HL-60 (cell line): Measurements from ENCODE around the gene CPSF4.

Source experiments
- DNase-seq, 2 experiments: peaks; one replicate each; pipeline ENCODE4 v3.0.0-alpha.2; 2010 to 2020; ENCODE audit warnings: low read depth in 1 of 2, low spot score in 1 of 2
- H3K27ac ChIP-seq: fragments of 250-450 bp; sonication (Bioruptor Pico); replicated peaks from 2 replicates; pipeline ENCODE4 v1.5.1; 2020; ENCODE audit warnings: mild to moderate bottlenecking, moderate library complexity
- H3K27me3 ChIP-seq: fragments of 250-450 bp; sonication (Bioruptor Pico); 2 replicates; pipeline ENCODE4 v1.5.1; 2021; ENCODE audit warnings: mild to moderate bottlenecking, moderate library complexity; ENCODE audit not compliant: insufficient read depth, poor library complexity, severe bottlenecking
- H3K4me3 ChIP-seq: replicated peaks from 2 replicates; pipeline ENCODE4 v1.5.1; 2011; ENCODE audit warnings: mild to moderate bottlenecking, control low read depth, low read length; ENCODE audit not compliant: insufficient read depth
- CTCF ChIP-seq: IDR thresholded peaks from one replicate; pipeline ENCODE4 v1.5.1; 2011; ENCODE audit warnings: low read length, control low read depth, inconsistent platforms; ENCODE audit not compliant: insufficient read depth
- GABPA ChIP-seq: IDR thresholded peaks from 2 replicates; pipeline ENCODE4 v1.6.1; 2012; ENCODE audit warnings: low read depth
- POLR2AphosphoS5 ChIP-seq: IDR thresholded peaks from 2 replicates; pipeline ENCODE4 v1.6.1; 2012; ENCODE audit warnings: low read depth
- REST ChIP-seq: IDR thresholded peaks from 2 replicates; pipeline ENCODE4 v1.6.1; 2012; ENCODE audit warnings: low read depth; ENCODE audit not compliant: insufficient replicate concordance
- SPI1 ChIP-seq: IDR thresholded peaks from 2 replicates; pipeline ENCODE4 v1.6.1; 2012; ENCODE audit warnings: low read depth, mild to moderate bottlenecking, borderline replicate concordance

CPSF4 gene

GRCh38 chr7:99407872-99408378 is 30.8 kb upstream of the CPSF4 start:
- no peak for TF ChIP-seq GABPA
- TF ChIP-seq CTCF = no peak
- TF ChIP-seq SPI1 = no peak
- no peak for TF ChIP-seq REST
- no peak for TF ChIP-seq POLR2AphosphoS5
- Histone ChIP-seq H3K27ac (peak overlapping the region; percentile 99), H3K4me3 (peak overlapping the region; percentile 88), H3K27me3 (no peaks in the 10 kb centered on the region)
- DNase-seq = peak in 1 of 2 experiments; percentile 10

GRCh38 chr7:99408379-99409191 is 30.2 kb upstream of the CPSF4 start, which contains the start of the genes BUD31 and PDAP1:
Gene BUD31, plus strand, starts transcription at chr7:99408969. Its CDS starts 2,124 bp downstream, at chr7:99411093.
Gene PDAP1, minus strand, starts transcription at chr7:99408597. Its CDS starts 49 bp downstream, at chr7:99408548.
- TF ChIP-seq CTCF (no peak), POLR2AphosphoS5 (peak; percentile 86), GABPA (peak; percentile 88), REST (peak; percentile 61), SPI1 (peak; percentile 47; the same call in 1 of the 2 replicates)
- H3K27ac ChIP-seq = peak within 1 kb of the TSS; percentile 99
- H3K27me3 ChIP-seq = no peaks in the 10 kb centered on the region
- peak; percentile 93 for DNase-seq
- H3K4me3 ChIP-seq = peak within 1 kb of the TSS; percentile 88

- TF ChIP-seq GABPA = no peak
- TF ChIP-seq SPI1 = no peak
- no peak for TF ChIP-seq REST
- no peak for TF ChIP-seq CTCF
- TF ChIP-seq POLR2AphosphoS5 = no peak
- H3K4me3 ChIP-seq = peak overlapping the region; percentile 88
- H3K27me3 ChIP-seq = no peaks in the 10 kb centered on the region
- H3K27ac ChIP-seq = peak overlapping the region; percentile 99
- DNase-seq = peak in 1 of 2 experiments; percentile 12
These were observed 29.6 kb upstream of the CPSF4 start for GRCh38 chr7:99409192-99409572.
